Fibroblast of gingiva (primary cell): Measurements from ENCODE around the gene DHX29.

Experiments
- DNase-seq: peaks from one replicate; pipeline ENCODE4 v3.0.0-alpha.2; 2011; ENCODE audit warnings: low read depth

The DHX29 gene

DNA sequence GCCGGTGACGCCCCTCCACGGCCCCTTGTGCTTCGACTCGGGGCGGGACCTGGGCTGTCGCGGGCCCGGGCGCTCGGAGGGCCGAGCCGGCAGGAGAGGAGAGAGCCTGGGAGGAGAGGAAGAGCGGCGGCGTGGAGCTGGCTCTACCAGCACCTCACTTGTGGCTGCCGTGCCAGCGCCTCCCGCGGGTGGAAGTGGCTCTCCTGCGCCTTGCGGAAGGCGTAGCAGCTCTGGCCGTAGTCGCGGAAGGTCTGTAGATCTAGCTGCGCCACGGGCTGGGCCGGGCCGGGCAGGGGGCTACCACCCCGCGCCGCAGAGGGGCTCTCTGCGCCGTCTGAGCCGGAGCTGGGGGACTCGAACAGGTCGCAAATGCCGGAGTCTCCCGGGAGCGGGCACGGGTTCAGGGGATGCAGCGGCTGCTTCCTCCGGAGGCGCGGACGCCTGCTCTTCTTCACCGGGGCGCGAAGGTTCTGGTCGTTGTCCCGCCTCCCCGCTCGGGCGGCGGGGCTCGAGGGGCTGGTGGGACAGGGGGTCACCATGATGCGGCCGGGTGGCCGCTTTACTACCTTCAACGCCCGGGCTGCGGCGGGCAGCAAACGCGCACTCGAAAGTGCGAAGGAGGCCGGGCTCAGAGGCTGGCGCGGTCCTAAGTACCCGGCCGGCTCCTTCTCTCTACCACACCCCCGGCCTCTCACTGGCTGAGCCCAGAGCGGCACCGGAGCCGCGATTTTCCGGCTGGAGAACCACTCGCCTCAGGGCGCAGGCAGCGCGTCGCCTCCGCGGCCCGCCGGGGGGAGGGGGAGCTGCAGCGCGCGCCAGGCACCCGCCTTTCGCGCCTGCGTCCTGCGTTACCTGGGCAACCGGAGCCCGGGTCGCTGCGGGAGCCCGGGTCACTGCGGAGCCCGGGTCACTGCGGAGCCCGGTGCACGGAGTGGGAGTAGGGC is 74.2 kb downstream of the DHX29 start, which contains the start of gene CCNO:
Gene CCNO (minus strand): TSS at position 624 of the 944 bp plus-strand sequence. CDS start 85 bp downstream, at position 539.
- DNase-seq = peak; percentile 53

GRCh38 chr5:55232271-55232984 is 75.1 kb downstream of the DHX29 start:
- DNase-seq = no peak

GRCh38 chr5:55231919-55232270 is 75.6 kb downstream of the DHX29 start:
- no peak for DNase-seq

- DNase-seq = no peak
Measured at GRCh38 chr5:55231029-55231918, 76.2 kb downstream of the DHX29 start.

DNA sequence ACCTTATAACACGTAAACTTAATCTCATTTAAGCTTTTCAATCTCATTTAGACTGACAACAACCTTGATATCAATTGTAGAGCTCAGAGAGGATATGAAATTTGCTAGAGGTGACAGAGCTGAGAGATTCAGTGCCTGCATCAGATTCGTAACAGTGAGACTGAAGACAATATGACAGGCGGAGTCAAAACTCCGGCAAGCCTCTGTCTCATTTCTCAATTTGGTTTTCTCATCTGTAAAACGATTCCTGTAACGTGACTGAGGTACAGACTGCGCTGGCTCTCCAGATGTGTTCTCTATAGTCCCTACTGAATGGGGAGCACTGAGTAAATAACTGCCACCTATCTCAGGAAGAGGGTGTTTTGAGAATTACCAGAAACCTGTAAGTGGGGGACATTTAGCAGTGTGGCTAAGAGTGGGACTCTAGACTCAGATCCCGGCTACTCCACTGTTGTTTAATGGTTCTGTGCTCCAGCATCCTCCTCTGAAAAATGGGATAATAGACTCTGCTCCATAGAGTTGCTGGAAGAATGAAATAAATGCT is 77.3 kb downstream of the DHX29 start:
- no peak for DNase-seq

- no peak for DNase-seq
Measured at GRCh38 chr5:55227664-55228430, 79.6 kb downstream of the DHX29 start.

DNA sequence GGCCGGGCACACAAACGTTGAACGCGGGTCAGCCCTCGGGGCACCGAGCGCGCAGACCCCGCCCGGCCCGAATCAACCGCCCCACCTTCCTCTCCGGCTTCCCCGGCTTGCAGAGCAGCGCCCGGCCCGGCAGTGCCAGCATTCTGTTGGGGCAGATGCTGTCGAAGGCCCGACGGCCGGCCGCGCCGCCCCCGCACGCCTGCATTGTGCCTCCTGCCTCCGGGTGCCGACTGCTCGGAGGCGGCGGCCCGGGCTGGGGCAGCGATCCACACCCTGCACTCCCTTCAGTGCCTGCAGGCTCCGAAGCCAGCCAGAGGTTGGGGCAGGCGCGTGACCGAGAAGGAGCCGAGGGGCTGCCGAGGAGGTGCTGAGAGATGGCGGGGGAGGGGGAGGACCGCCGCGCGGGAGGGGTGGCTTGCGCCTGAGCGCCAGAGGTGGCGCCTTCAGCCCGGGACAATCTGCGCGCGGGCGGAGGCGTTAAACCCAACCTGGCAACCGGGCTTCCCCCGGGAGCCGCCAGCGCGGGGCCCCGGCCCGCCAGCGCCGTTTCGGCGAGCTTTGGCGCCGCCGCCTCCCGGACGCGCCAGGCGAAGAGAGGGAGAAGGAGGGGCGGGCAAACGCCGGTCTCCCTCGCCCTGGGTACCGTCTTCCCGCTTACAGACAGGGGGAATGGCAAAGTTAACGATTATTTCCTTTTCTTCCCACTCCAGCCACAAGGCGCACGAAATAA is 80.4 kb downstream of the DHX29 start, which contains the start of gene MCIDAS:
Gene MCIDAS (minus strand): TSS at position 382 of the 730 bp plus-strand sequence. CDS start 177 bp downstream, at position 205.
- DNase-seq = no peak

- DNase-seq = peak; percentile 9
Measured at GRCh38 chr5:55226027-55226933, 81.2 kb downstream of the DHX29 start.

GRCh38 chr5:55225346-55225745 is 82.1 kb downstream of the DHX29 start:
- no peak for DNase-seq

GRCh38 chr5:55223812-55224240 is 83.7 kb downstream of the DHX29 start:
- no peak for DNase-seq

DNA sequence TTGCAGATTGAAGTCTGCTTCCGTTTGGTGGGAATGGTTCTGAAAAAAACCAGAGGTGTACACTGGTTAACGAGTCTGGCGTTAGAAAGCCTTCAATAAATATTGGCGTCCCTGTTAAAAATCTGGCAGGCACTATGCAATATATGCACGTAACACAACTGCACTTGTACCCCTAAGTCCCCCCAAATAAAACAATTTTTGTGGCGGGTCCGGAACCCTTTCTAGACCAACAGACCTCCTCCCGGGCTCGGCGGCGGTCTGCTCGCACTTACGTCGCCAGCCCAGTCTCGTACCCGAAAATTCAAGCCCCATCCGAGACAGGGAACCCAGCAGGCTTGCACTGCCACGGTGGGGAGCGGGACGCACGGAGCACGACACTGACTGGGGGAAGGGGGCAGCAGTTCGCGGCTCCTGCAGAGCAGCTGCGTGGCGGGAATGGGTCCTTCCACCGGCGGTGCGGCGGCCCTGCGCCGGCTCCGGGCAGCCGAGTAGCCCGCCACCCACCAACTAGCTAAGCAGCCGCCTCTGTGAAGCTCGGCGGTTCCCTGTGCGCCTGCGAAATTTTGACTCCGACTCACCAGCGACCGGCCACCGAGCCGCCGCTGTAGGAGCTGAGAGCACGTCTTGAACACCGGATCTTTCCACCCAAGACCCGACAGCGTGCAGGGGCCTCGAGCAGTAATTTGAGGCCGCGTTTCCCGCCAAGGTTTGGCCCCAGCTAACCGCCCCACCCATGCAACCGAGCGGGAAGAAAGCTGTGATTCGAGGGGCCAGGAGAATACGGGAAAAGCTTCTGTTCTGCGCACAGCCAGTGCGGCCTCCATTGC is 84.3 kb downstream of the DHX29 start:
- DNase-seq = no peak

DNA sequence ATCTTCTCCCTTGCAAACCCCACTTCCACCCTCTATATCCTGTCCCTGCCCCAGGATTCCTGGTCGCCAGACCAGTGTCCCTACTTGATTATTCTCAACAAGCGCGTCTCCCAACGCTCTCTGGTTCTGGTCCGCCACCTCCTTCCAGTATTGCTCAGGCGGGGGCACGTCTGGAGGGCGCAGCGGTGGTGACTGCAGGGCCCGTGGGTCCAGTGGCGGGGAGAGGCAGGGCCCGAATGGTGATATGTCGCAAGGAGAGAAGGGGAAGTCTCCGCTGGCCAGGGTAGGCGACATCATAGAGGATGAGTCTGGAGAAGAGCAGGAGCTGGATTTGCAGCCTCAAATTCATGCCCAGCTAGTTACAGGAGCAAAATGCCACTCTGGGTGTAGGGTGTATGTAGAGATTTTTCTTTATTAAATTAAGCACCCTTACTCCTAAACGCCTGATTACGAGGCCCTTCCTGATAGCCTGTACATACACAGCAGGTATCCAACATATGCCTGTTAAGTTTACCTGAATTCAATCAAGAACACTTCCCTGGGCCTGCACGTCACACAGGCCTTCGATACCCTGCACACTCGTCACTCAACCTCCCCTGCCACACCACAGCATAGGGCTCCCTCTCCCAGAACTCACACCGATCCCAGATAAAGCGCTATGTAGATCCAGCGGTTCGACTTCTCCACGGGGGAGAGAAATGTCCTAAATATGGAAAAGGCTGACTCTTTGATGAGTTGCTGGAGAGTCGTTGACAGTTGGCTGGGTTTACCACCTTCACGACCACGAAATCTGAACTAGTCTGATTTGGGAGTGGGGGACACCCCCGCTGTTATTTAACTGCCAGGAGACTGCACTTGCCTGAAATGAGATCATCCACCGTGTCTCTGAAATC is 85.2 kb downstream of the DHX29 start:
- no peak for DNase-seq

- DNase-seq = no peak
Measured at GRCh38 chr5:55220433-55221185, 86.9 kb downstream of the DHX29 start.

- DNase-seq = no peak
Measured at GRCh38 chr5:55219770-55220169, 87.7 kb downstream of the DHX29 start.

- DNase-seq = no peak
Measured at GRCh38 chr5:55218967-55219366, 88.5 kb downstream of the DHX29 start.

GRCh38 chr5:55211184-55211874 is 96.2 kb downstream of the DHX29 start:
- no peak for DNase-seq
